LoVo (cell line): ENCODE measurements around the gene ADAMTS12.
"Not testable (repeated sequence)": the region's sequence is repeated elsewhere in the genome, so short reads cannot be mapped to it uniquely, and the experiment has no call there.

Experiments
- DNase-seq: peaks from one replicate; pipeline ENCODE4 v3.0.0-alpha.2; 2016; ENCODE audit warnings: low spot score

The ADAMTS12 gene

GRCh38 chr5:33891788-33892619 is at the start of gene ADAMTS12:
TSS of gene ADAMTS12 (minus strand) at chr5:33891990. CDS start at chr5:33891856, 134 bp downstream.
- no peak for DNase-seq

- DNase-seq: no peak
Observed at GRCh38 chr5:33941090-33941489, 49.3 kb upstream of the ADAMTS12 start.

GRCh38 chr5:33939556-33940262 is 47.9 kb upstream of the ADAMTS12 start:
- no peak for DNase-seq

GRCh38 chr5:33938881-33939280 is 47.1 kb upstream of the ADAMTS12 start:
- no peak for DNase-seq

- no peak for DNase-seq
Observed at GRCh38 chr5:33938507-33938796, 46.7 kb upstream of the ADAMTS12 start.

GRCh38 chr5:33937707-33938506 is 46.1 kb upstream of the ADAMTS12 start:
- no peak for DNase-seq

GRCh38 chr5:33937017-33937706 is 45.4 kb upstream of the ADAMTS12 start:
- no peak for DNase-seq

GRCh38 chr5:33936381-33937016 is 44.7 kb upstream of the ADAMTS12 start, which contains the start of gene RXFP3:
TSS of gene RXFP3 (plus strand) at chr5:33936386. CDS start at chr5:33936741, 355 bp downstream.
- DNase-seq: no peak

GRCh38 chr5:33936004-33936380 is 44.2 kb upstream of the ADAMTS12 start:
- DNase-seq: no peak

GRCh38 chr5:33934176-33934575 is 42.4 kb upstream of the ADAMTS12 start:
- no peak for DNase-seq

GRCh38 chr5:33933723-33934169 is 42.0 kb upstream of the ADAMTS12 start:
- DNase-seq: no peak

- no peak for DNase-seq
Observed at GRCh38 chr5:33931136-33931535, 39.3 kb upstream of the ADAMTS12 start.

- DNase-seq: no peak
Observed at GRCh38 chr5:33929925-33930690, 38.3 kb upstream of the ADAMTS12 start.

- no peak for DNase-seq
Observed at GRCh38 chr5:33928283-33928682, 36.5 kb upstream of the ADAMTS12 start.

- DNase-seq: no peak
Observed at GRCh38 chr5:33927685-33928084, 35.9 kb upstream of the ADAMTS12 start.

- no peak for DNase-seq
Observed at GRCh38 chr5:33925278-33925677, 33.5 kb upstream of the ADAMTS12 start.

- DNase-seq: peak; percentile 9
Observed at GRCh38 chr5:33921002-33921401, 29.2 kb upstream of the ADAMTS12 start.

- not testable (repeated sequence) for DNase-seq
Observed at GRCh38 chr5:33914844-33915243, 23.1 kb upstream of the ADAMTS12 start.

- DNase-seq: not testable (repeated sequence)
Observed at GRCh38 chr5:33906248-33906647, 14.5 kb upstream of the ADAMTS12 start.

GRCh38 chr5:33905381-33905780 is 13.6 kb upstream of the ADAMTS12 start:
- no peak for DNase-seq

- DNase-seq: peak; percentile 18
Observed at GRCh38 chr5:33903118-33903517, 11.3 kb upstream of the ADAMTS12 start.
